GM18870 (cell line): ENCODE results near the gene RASA3.
A peak's percentile ranks its signal among the peaks of the same experiment; 100 is the strongest.
"Not testable (repeated sequence)": the region's sequence is repeated elsewhere in the genome, so short reads cannot be mapped to it uniquely, and the experiment has no call there.

Experiments
- ATAC-seq: cut with Tn5 transposase; IDR thresholded peaks from one replicate; pipeline ENCODE4 v1.9.1; 2021; ENCODE audit warnings: moderate library complexity; ENCODE audit not compliant: unreplicated experiment

The RASA3 gene

GRCh38 chr13:114155926-114156883, 23.8 kb upstream of the RASA3 start:
- ATAC-seq: no peak

- ATAC-seq: no peak
Measured at GRCh38 chr13:114155320-114155719, 22.9 kb upstream of the RASA3 start.

- no peak for ATAC-seq
Measured at GRCh38 chr13:114154476-114154875, 22.1 kb upstream of the RASA3 start.

- ATAC-seq: no peak
Measured at GRCh38 chr13:114153485-114154080, 21.2 kb upstream of the RASA3 start.

GRCh38 chr13:114152831-114153371, 20.5 kb upstream of the RASA3 start:
- ATAC-seq: no peak

DNA sequence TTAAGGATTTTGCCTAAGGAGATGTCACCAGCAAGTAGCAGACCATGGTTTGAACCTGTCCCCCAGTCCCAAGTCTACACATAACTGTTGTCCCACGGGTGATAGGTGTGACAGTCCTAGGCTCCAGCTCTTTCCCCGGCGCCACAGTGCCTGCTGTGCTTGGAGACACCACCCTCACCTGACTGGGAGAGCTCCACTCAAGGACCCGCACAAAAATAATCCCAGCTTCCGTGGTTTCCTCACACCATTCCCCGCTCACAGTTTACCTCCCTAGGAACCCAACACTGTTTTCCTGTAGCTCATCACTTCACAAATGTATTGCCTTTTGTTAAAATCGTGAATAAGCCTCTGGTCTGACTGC, 19.8 kb upstream of the RASA3 start:
- no peak for ATAC-seq

- no peak for ATAC-seq
Measured at GRCh38 chr13:114151565-114152284, 19.3 kb upstream of the RASA3 start.

GRCh38 chr13:114151031-114151430, 18.6 kb upstream of the RASA3 start:
- no peak for ATAC-seq

DNA sequence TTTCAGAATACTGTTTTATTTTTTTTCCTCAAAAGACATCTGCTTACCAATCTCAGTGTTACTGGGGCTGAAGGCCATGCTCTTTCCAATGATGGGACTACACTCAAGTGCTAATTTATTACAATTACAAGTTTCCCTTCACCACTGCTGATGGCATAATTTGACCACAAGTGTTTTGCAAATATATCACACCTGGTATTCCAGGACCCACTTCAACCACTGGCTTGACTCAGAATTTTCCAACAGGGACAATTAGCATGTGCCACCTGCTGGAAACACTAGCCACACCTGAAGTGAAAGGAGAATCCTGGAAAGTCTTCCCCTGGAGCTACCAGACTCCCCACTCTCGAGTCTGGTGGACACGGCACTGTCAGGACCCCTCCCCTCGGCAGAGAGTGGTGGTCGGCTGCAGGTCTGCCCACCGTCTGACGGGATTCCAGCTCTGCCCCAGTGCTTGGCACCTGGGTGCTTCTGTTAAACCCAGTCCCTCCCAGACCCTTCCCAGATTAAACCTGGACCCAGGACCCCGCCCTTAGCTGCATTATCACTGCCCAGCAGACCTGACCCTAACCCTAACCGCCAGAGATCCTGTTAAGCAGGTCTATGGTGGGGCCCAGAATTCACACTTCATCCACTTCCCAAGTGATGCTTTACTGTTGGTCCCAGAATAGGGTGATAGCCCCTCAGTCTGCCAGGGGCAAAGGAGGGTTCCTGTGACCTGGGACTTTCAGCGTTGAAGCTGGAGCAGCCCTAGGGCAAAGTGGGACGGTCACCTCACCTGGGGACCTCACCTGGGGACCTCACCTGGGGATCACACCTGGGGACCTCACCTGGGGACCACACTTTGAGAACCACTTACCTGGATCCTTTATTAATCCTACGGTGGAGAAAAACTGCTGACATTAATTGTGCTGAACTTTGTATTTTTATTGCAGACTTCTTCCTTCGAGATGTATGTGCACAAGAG, 17.6 kb upstream of the RASA3 start:
- no peak for ATAC-seq

DNA sequence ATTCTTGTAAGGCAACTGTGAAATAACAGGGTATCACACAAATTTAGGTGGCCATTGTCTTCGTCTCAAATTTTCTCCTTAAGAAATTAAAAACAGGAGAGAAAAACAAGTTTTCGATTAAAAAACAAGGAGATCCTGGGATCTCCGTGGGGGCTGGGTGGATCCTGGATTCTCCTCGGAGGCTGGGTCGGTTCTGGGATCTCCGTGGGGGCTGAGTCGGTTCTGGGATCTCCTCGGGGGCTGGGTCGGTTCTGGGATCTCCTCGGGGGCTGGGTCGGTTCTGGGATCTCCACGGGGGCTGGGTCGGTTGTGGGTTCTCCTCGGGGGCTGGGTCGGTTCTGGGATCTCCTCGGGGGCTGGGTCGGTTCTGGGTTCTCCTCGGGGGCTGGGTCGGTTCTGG, 16.5 kb upstream of the RASA3 start:
- not testable (repeated sequence) for ATAC-seq

- peak; percentile 85 for ATAC-seq
Measured at GRCh38 chr13:114148521-114148855, 16.1 kb upstream of the RASA3 start.

GRCh38 chr13:114147803-114148520, 15.5 kb upstream of the RASA3 start:
- no peak for ATAC-seq

DNA sequence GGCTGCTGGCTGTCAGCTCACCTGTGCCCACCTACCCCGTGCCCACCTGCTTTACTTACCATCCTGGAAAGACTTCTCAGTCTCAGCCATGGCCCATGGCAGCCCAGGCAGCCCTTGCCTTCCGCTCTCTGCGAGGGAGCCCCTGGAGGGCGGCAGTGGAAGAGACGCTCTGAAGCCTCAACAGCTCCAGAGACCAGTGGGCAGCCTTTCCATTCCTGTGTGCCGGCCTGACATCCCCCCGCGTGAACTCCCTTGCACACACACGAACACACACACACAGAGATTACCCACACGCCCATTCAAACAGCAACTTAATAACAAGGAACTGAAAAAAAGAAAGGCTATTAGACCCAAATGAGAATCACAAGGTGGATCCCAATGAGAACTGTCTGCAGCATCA, 14.2 kb upstream of the RASA3 start:
- no peak for ATAC-seq

DNA sequence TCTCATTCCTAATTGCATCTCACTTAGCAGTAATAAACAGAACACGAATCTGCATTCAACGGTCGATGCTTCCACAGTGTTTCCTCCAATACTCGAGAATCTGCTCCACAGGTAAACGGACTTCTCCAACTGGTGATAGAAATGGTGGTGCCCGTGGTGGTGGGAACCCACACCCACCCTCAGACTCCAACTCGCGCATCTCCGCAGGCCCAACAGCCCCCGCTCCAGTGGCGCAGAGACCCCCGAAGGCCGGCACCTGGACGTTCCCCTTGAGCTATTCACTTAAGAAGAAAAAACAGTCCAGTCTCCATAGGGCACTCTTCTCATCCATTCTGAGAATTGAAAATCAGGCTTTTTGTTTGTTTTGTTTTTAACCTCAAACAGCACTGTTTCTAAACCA, 13.8 kb upstream of the RASA3 start:
- no peak for ATAC-seq

DNA sequence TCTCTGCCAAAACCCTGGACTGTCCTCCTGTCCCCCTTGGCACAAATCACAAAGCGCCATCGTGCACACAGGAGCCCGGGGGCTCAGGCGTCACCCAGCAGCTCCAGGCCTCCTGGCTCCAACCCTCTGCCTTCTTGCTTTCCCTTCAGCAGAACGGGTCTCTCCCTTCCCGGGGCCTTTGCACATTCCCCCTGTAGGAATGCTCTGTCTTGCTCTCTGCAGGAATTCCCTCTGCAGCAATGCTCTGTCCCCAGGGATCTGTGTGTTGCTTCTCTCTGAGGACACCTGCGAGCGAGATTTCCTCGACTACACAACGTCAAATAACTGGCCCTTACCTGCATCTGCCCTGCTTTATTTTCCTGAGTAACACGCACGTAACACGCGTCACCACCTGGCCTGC, 13.3 kb upstream of the RASA3 start:
- ATAC-seq: no peak

- no peak for ATAC-seq
Measured at GRCh38 chr13:114145256-114145655, 12.8 kb upstream of the RASA3 start.

- no peak for ATAC-seq
Measured at GRCh38 chr13:114144606-114145244, 12.3 kb upstream of the RASA3 start.

DNA sequence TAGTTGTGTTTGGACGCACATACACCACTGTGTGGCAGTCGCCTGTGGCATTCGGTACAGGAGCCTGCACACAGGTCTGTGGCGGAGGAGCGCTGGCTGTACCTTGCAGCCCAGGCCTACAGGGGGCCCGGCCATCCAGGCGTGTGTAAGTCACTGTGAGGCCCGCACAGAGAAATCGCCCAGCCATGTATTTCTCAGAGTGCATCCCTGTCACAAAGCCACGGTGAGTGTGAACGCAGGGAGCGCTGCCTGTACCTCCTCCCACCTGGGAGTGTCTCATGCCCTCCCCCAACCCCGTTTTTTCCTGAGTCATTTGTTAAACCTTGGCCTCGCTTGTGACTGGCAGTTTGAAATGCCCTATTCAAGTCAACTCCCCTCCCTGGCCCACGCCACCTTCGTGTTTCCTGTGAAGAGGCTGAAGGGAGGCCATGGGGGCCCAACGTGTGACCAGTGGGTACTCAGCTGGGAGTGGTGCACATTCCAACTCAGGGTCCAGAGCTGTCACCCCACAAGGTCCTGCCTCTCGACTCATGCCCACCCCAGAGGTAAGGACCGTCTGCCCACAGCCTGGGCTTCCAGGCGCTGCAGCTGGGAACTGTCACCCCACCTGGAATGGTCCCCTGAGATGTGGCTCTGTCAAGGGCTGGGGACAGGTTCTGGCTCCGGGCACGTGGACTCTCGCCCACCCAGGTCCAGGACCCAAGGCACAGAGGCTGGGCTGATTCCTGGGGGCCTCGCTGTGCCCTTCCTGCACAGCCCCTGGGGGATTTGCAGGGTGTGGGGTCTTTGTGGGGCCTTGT, 11.6 kb upstream of the RASA3 start:
- no peak for ATAC-seq
